ENCODE results near the gene SPOCK2. TPM values are rescaled to one million over a fixed set of nuclear protein-coding genes. Genes with fewer than 3 reads are reported as not detected.

SPOCK2 gene
- total RNA-seq, 4 donors from 2014 or later: 2.6 to 8.1 (median 5.0) TPM

- WGBS, 2 donors: 79 to 85% methylated on average over 6 of the region's 6 CpGs
Measured at GRCh38 chr10:72022228-72022627, 66.1 kb downstream of the SPOCK2 start.

DNA sequence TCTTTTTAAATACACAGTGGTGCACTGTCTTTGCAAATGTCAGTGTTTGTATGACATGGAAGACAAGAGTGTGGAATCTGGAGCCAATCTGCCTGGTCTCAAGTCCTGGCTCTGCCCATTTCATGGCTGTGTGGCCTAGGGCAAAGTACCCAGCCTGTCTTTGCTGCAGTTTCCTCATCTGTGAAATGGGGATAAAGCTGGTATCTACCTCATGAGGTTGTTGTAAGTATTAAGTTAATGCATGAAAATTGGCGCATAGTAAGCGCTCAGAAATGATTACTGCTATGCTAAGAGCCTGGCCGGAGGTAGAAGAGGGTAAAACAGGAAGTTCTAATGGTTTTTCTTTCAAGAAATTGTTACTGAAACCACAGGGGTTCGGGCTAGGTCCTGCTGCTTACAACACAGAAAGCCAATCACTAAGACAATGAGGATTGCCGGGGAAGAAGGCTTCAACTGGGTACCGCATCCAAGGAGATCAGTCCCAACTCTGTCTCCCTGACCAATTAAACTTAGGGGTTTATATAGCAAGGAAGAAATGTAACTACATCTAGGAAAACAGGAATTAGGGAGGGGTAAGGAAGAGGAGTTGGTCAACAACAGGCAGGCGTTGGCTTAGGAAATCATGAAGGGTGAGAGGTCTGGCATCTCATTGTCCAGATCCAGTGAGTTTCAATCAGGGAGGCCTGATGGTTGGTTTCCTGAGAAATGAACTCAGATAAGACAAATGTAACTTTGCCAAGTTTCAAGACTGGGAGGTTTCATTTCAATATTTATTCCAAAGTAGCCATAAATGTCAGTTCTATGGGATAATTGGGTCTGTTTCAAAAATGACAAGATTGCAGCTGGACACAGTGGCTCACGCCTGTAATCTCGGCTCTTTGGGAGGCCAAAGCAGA, 67.2 kb downstream of the SPOCK2 start:
- TF ChIP-seq CTCF (IDR thresholded peaks at IDR 0.05): no peak
- TF ChIP-seq POLR2A (IDR thresholded peaks at IDR 0.05): no peak
- Histone ChIP-seq H3K27ac (no peak overlapping the region), H3K9me3 (no peaks in the 10 kb centered on the region), H3K27me3 (no peaks in the 10 kb centered on the region), H3K4me3 (no peak overlapping the region), H3K36me3 (no peaks in the 10 kb centered on the region), H3K4me1 (peaks cover 0 to 37% (median 11%) of the 10 kb centered on the region in 3 donors)
- intact Hi-C loops (cut with DNase I): no loop called here
- DNase-seq: no peak
- WGBS, 2 donors: 74 to 75% methylated on average over 9 of the region's 9 CpGs

More at GRCh38 chr10:72022228-72022627, 66.1 kb downstream of the SPOCK2 start:
- H3K4me3 ChIP-seq: no peak overlapping the region
- peaks cover 0 to 35% (median 12%) of the 10 kb centered on the region in 3 donors for H3K4me1 ChIP-seq
- H3K9me3 ChIP-seq: no peaks in the 10 kb centered on the region
- H3K27ac ChIP-seq: no peak overlapping the region
- no peak for DNase-seq
- TF ChIP-seq CTCF (IDR thresholded peaks at IDR 0.05): no peak
- no peak for TF ChIP-seq POLR2A (IDR thresholded peaks at IDR 0.05)
- no peaks in the 10 kb centered on the region for H3K36me3 ChIP-seq
- intact Hi-C loops (cut with DNase I): no loop called here
- H3K27me3 ChIP-seq: no peaks in the 10 kb centered on the region

- H3K4me1 ChIP-seq: peaks cover 0 to 42% (median 11%) of the 10 kb centered on the region in 3 donors
- DNase-seq: no peak
- no peak for TF ChIP-seq CTCF (IDR thresholded peaks at IDR 0.05)
- no peak for TF ChIP-seq POLR2A (IDR thresholded peaks at IDR 0.05)
Measured at GRCh38 chr10:72019085-72019876, 69.1 kb downstream of the SPOCK2 start.

DNA sequence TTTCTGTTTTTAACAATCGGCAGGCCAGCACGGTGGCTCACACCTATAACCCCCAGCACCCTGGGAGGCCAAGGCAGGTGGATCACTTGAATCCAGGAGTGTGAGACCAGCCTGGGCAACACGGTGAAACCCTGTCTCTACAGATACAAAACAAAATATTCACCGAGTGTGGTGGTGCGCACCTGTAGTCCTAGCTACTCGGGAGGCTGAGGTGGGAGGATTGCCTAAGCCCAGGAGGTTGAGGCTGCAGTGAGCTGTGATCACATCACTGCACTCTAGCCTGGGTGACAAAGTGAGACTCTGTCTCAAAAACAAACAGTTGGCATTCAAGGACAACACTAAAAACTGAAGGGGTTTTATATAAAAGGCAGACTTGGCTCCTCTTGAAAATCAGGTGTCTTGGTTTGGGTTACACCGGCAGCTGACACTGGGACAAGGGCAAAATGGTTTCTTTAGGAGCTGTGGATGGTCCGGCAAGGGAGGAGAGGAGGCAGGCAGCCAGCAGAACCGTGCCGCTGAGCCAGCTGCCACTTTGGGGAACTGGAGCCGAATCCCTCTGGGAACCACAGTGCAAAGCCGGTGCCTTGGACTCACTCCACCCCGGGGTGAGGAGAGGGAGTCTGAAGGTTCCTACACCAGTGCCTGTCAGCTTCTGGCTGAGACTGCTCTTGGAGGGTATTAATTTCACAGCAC, 71.6 kb downstream of the SPOCK2 start:
- Histone ChIP-seq H3K36me3 (no peaks in the 10 kb centered on the region), H3K27ac (peak overlapping the region in 3 of 4 donors; percentile 30 to 39 (median 34)), H3K9me3 (no peaks in the 10 kb centered on the region), H3K4me3 (no peak overlapping the region), H3K4me1 (peaks cover 0 to 39% (median 11%) of the 10 kb centered on the region in 3 donors), H3K27me3 (no peaks in the 10 kb centered on the region)
- TF ChIP-seq POLR2A (IDR thresholded peaks at IDR 0.05) (no peak), CTCF (IDR thresholded peaks at IDR 0.05) (no peak)
- 54 to 73% methylated on average over 4 to 10 of the region's 13 CpGs for WGBS, 2 donors
- no peak for DNase-seq
- intact Hi-C loops (cut with DNase I): no loop called here

More at GRCh38 chr10:72019085-72019876, 69.1 kb downstream of the SPOCK2 start:
- Histone ChIP-seq H3K4me3 (no peak overlapping the region), H3K27me3 (no peaks in the 10 kb centered on the region), H3K27ac (no peak overlapping the region), H3K9me3 (no peaks in the 10 kb centered on the region), H3K36me3 (no peaks in the 10 kb centered on the region)
- intact Hi-C loops (cut with DNase I): no loop called here
- 79 to 85% methylated on average over 11 of the region's 11 CpGs for WGBS, 2 donors
